ENCODE data around the gene SERPINC1.

- TF ChIP-seq CTCF (optimal IDR thresholded peaks at IDR 0.05 in 1 of 3, IDR thresholded peaks at IDR 0.05 in 1 of 3, conservative IDR thresholded peaks at IDR 0.05 in 1 of 3; ENCODE audit: extremely low read depth in 1 of 3, insufficient read depth in 2 of 3, low read length in 3 of 3) (no peak), EZH2 (IDR thresholded peaks at IDR 0.05; ENCODE audit: low read length) (no peak)
These were observed 40.4 kb downstream of the SERPINC1 start for GRCh38 chr1:173876732-173877131.

All from keratinocyte (primary cell).